Measurements from ENCODE around the gene SLC6A8.

GRCh38 chrX:153665726-153666306 lies 21.9 kb upstream of the SLC6A8 start:
- TF ChIP-seq CTCF (IDR thresholded peaks at IDR 0.05) (no peak), POLR2A (IDR thresholded peaks at IDR 0.05) (no peak), POLR2AphosphoS5 (IDR thresholded peaks at IDR 0.05) (no peak)

Data from prostate gland (tissue), 2 donors.